Ishikawa (cell line): ENCODE measurements around the gene REV1.

Experiments used
- CEBPB ChIP-seq: IDR thresholded peaks from 2 replicates; pipeline ENCODE4 v1.6.1; 2012
- CREB1 ChIP-seq: IDR thresholded peaks from 2 replicates; pipeline ENCODE4 v1.6.1; 2012; ENCODE audit warnings: low read depth
- EGR1 ChIP-seq: IDR thresholded peaks from 2 replicates; pipeline ENCODE4 v1.6.1; 2012
- EP300 ChIP-seq: IDR thresholded peaks from 2 replicates; pipeline ENCODE4 v1.6.1; 2012; ENCODE audit warnings: borderline replicate concordance
- FOXM1 ChIP-seq: IDR thresholded peaks from 2 replicates; pipeline ENCODE4 v1.6.1; 2012; ENCODE audit warnings: low read depth, borderline replicate concordance
- MAX ChIP-seq: IDR thresholded peaks from 2 replicates; pipeline ENCODE4 v1.6.1; 2012
- NFIC ChIP-seq: IDR thresholded peaks from 2 replicates; pipeline ENCODE4 v1.6.1; 2012
- RAD21 ChIP-seq: IDR thresholded peaks from 2 replicates; pipeline ENCODE4 v1.6.1; 2012; ENCODE audit warnings: low read depth
- REST ChIP-seq: IDR thresholded peaks from 2 replicates; pipeline ENCODE4 v1.6.1; 2012; ENCODE audit warnings: low read depth, mild to moderate bottlenecking
- TAF1 ChIP-seq: IDR thresholded peaks from 2 replicates; pipeline ENCODE4 v1.6.1; 2012; ENCODE audit warnings: low read depth, mild to moderate bottlenecking
- TCF12 ChIP-seq: IDR thresholded peaks from 2 replicates; pipeline ENCODE4 v1.6.1; 2012; ENCODE audit warnings: low read depth
- TEAD4 ChIP-seq: IDR thresholded peaks from 2 replicates; pipeline ENCODE4 v1.6.1; 2012
- USF1 ChIP-seq: IDR thresholded peaks from 2 replicates; pipeline ENCODE4 v1.6.1; 2012
- YY1 ChIP-seq: IDR thresholded peaks from 2 replicates; pipeline ENCODE4 v1.6.1; 2012; ENCODE audit warnings: low read depth
- ZBTB7A ChIP-seq: IDR thresholded peaks from 2 replicates; pipeline ENCODE4 v1.6.1; 2012; ENCODE audit warnings: low read depth

REV1 gene

GRCh38 chr2:99365661-99366060 is 124.2 kb downstream of the REV1 start:
- no peak for TF ChIP-seq MAX
- TF ChIP-seq RAD21, result no peak
- TF ChIP-seq NFIC, result no peak
- TF ChIP-seq REST, result no peak
- no peak for TF ChIP-seq CEBPB
- no peak for TF ChIP-seq FOXM1
- no peak for TF ChIP-seq EGR1
- TF ChIP-seq YY1, result no peak
- no peak for TF ChIP-seq EP300
- TF ChIP-seq CREB1, result no peak
- TF ChIP-seq TEAD4, result no peak
- no peak for TF ChIP-seq TAF1
- TF ChIP-seq USF1, result no peak
- no peak for TF ChIP-seq ZBTB7A
- no peak for TF ChIP-seq TCF12

- TF ChIP-seq REST, result no peak
- no peak for TF ChIP-seq CEBPB
- no peak for TF ChIP-seq EGR1
These were observed 133.0 kb downstream of the REV1 start for GRCh38 chr2:99356853-99357252.

GRCh38 chr2:99354070-99354469 is 135.7 kb downstream of the REV1 start:
- TF ChIP-seq USF1 (no peak), FOXM1 (no peak), CREB1 (no peak), TEAD4 (no peak), TAF1 (no peak), RAD21 (no peak), EP300 (no peak), TCF12 (no peak), EGR1 (no peak), NFIC (no peak)
